ENCODE data around the gene FYN.

FYN gene

DNA sequence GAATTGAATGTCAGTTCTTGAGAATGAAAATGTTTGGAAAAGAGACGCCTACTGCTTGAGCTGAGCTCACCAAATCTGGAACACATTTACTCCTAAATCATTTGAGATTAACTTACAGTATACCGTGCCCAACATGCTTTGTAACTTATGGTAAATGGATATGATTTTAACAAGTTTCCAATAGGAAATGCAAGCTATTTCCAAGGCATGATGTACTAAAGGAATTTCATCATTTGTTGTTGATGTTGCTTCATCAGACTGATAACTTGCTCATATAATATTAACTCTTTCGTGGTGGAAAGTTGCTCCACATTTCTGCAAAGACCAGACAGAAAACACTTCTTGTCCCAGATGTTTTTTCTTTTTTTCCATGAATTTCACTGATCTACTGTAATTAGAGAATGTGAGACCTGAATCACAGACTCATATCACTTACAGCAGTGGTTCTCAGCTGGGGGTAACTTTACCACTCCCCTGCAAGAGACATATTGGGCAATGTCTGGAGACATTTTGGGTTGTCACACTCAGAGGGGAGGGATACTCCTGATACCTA is 151.0 kb downstream of the FYN start:
- H3K36me3 ChIP-seq (ENCODE audit: control insufficient read depth, low read depth, low read length), result peaks cover 4% of the 10 kb centered on the region
- no peaks in the 10 kb centered on the region for H3K4me1 ChIP-seq (ENCODE audit: control insufficient read depth, low read depth, low read length)
- no peaks in the 10 kb centered on the region for H3K27me3 ChIP-seq (ENCODE audit: control insufficient read depth, insufficient read depth, low read length)
- H3K27ac ChIP-seq (ENCODE audit: low read length), result no peak overlapping the region
- H3K9me3 ChIP-seq (ENCODE audit: control insufficient read depth, low read depth, low read length), result no peaks in the 10 kb centered on the region
- H3K9ac ChIP-seq (ENCODE audit: low read length), result no peak overlapping the region
- H3K4me3 ChIP-seq (ENCODE audit: low read length), result no peak overlapping the region

DNA sequence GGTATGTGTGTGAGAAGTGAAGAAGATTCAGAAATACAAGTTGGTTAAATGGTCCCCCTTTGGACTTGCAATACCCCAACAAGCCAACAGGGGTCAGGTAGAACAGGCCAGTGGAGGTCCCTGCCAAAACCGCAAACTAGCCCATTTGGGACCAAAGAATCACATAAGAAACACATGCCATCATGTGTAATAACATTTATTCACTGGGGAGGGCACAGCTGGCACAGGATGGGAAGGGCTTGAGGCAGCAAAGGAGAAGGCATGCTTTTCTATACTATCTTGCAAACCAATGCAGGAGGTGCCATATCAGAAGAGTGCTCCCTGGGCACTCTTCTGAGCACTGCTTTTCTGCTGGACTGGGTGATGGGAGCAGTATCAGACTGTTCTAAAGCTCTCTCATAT is 151.5 kb downstream of the FYN start:
- Histone ChIP-seq H3K36me3 (ENCODE audit: control insufficient read depth, low read depth, low read length) (peaks cover 4% of the 10 kb centered on the region), H3K4me3 (ENCODE audit: low read length) (no peak overlapping the region), H3K27me3 (ENCODE audit: control insufficient read depth, insufficient read depth, low read length) (no peaks in the 10 kb centered on the region), H3K9ac (ENCODE audit: low read length) (no peak overlapping the region), H3K27ac (ENCODE audit: low read length) (no peak overlapping the region), H3K4me1 (ENCODE audit: control insufficient read depth, low read depth, low read length) (no peaks in the 10 kb centered on the region), H3K9me3 (ENCODE audit: control insufficient read depth, low read depth, low read length) (no peaks in the 10 kb centered on the region)

DNA sequence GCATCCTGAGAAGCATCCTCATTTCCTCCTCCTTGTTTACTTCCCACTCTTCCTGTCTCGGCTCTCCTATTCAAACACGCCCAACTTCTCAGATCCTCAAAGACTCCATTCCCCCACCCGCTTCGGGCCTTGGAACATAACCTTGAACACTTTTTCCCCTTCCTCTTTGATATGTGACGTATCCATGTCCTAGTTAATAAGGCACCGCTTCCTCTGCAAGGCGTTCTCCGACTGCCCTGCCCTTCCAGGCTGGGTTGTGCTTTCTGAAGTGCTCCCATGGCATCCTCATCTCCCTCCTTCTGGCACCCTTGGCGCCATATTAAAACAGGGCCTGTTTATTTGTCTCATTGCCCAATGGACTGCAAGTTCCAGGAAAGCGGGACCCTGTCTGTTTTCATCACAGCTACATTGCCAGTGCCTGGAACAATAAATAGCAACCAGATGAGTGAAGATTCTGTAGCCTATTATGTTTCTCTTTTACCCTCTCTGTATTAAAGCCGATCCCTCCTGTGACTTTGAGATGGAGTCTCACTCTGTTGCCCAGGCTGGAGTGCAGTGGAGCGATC is 152.2 kb downstream of the FYN start:
- Histone ChIP-seq H3K4me1 (ENCODE audit: control insufficient read depth, low read depth, low read length) (no peaks in the 10 kb centered on the region), H3K36me3 (ENCODE audit: control insufficient read depth, low read depth, low read length) (peaks cover 4% of the 10 kb centered on the region), H3K4me3 (ENCODE audit: low read length) (no peak overlapping the region), H3K9ac (ENCODE audit: low read length) (no peak overlapping the region), H3K27me3 (ENCODE audit: control insufficient read depth, insufficient read depth, low read length) (no peaks in the 10 kb centered on the region), H3K27ac (ENCODE audit: low read length) (no peak overlapping the region), H3K9me3 (ENCODE audit: control insufficient read depth, low read depth, low read length) (no peaks in the 10 kb centered on the region)

DNA sequence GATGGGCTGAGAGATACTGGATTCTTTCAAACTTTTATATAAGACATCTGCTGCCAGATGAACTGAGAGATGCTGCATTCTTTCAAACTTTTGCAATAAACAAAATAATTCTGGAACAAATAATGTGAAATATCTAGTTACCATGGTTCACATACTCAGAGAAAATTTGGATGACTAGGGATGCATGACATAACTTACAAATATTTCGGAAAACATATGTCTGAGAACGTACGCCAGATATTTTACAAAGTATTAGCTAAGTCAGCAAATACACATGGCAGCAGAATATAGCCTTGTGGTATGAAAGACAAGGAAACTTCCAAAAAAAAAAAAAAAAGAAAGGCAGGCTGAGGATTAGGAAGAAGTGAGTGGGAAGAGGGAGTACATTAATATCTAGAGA is 154.3 kb downstream of the FYN start:
- H3K27me3 ChIP-seq (ENCODE audit: control insufficient read depth, insufficient read depth, low read length), result no peaks in the 10 kb centered on the region
- H3K9me3 ChIP-seq (ENCODE audit: control insufficient read depth, low read depth, low read length), result no peaks in the 10 kb centered on the region
- H3K9ac ChIP-seq (ENCODE audit: low read length), result no peak overlapping the region
- H3K4me1 ChIP-seq (ENCODE audit: control insufficient read depth, low read depth, low read length), result no peaks in the 10 kb centered on the region
- H3K36me3 ChIP-seq (ENCODE audit: control insufficient read depth, low read depth, low read length), result peaks cover 8% of the 10 kb centered on the region
- no peak overlapping the region for H3K27ac ChIP-seq (ENCODE audit: low read length)
- H3K4me3 ChIP-seq (ENCODE audit: low read length), result no peak overlapping the region

DNA sequence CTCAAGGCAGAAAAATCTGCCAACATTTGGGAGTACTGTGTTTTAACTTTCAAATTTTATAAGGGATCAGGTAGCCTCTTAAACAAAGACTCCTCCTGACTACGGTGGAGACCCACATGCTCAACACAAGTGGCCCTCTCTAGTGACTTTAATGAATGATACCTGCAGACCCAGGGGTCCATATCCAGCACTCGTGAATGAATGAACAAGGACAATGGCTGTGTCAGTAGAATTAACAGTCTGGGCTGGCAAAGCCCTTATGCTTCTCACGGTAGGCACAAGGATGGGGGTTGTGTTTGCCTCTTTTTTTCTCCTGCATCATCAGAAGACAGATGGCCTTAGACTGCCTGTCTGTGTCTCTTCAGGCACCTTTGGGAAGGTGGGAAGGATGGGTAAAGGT is 154.9 kb downstream of the FYN start:
- H3K36me3 ChIP-seq (ENCODE audit: control insufficient read depth, low read depth, low read length), result peaks cover 12% of the 10 kb centered on the region
- H3K27me3 ChIP-seq (ENCODE audit: control insufficient read depth, insufficient read depth, low read length), result no peaks in the 10 kb centered on the region
- H3K4me3 ChIP-seq (ENCODE audit: low read length), result no peak overlapping the region
- H3K9me3 ChIP-seq (ENCODE audit: control insufficient read depth, low read depth, low read length), result no peaks in the 10 kb centered on the region
- no peaks in the 10 kb centered on the region for H3K4me1 ChIP-seq (ENCODE audit: control insufficient read depth, low read depth, low read length)
- H3K27ac ChIP-seq (ENCODE audit: low read length), result no peak overlapping the region
- no peak overlapping the region for H3K9ac ChIP-seq (ENCODE audit: low read length)

DNA sequence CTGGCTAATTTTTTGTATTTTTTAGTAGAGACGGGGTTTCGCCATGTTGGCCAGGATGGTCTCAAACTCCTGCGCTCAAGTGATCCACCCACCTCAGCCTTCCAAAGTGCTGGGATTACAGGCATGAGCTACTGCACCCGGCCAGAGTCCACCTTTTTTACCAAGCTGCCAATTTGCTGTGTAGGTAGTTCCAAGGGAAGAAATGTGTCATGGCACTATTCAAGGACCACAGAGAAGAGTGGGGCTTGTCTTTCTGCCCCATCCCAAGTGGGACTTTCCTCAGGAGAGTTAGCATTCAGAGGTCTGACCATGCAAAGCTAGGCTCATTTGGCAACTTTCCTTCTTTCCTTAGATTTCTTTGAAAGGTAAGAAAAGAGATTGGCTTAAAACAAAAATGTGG is 155.6 kb downstream of the FYN start:
- no peak overlapping the region for H3K9ac ChIP-seq (ENCODE audit: low read length)
- H3K36me3 ChIP-seq (ENCODE audit: control insufficient read depth, low read depth, low read length), result peaks cover 18% of the 10 kb centered on the region
- no peak overlapping the region for H3K27ac ChIP-seq (ENCODE audit: low read length)
- H3K4me3 ChIP-seq (ENCODE audit: low read length), result no peak overlapping the region
- no peaks in the 10 kb centered on the region for H3K27me3 ChIP-seq (ENCODE audit: control insufficient read depth, insufficient read depth, low read length)
- H3K9me3 ChIP-seq (ENCODE audit: control insufficient read depth, low read depth, low read length), result no peaks in the 10 kb centered on the region
- no peaks in the 10 kb centered on the region for H3K4me1 ChIP-seq (ENCODE audit: control insufficient read depth, low read depth, low read length)

DNA sequence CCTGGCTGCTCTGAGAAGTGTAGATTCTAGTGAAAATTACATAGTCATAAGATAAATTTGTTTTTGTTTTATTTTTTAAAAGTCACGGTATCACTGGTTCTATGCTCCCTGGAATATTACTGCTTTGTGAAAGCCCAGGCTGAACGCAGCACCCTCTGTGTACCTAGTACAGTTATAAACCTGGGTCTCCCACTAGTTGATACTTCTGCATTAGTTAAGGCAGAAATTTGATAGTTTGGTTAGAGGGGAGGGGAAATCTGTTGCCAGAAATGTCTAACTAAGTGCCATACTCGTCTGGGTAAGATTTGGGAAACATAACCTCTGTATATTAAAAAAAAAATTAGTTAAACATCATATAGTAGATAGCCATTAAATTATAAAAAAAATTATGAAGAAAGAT is 156.9 kb downstream of the FYN start:
- no peak overlapping the region for H3K4me3 ChIP-seq (ENCODE audit: low read length)
- peaks cover 8% of the 10 kb centered on the region for H3K4me1 ChIP-seq (ENCODE audit: control insufficient read depth, low read depth, low read length)
- H3K36me3 ChIP-seq (ENCODE audit: control insufficient read depth, low read depth, low read length), result peaks cover 18% of the 10 kb centered on the region
- H3K27ac ChIP-seq (ENCODE audit: low read length), result no peak overlapping the region
- no peaks in the 10 kb centered on the region for H3K9me3 ChIP-seq (ENCODE audit: control insufficient read depth, low read depth, low read length)
- no peaks in the 10 kb centered on the region for H3K27me3 ChIP-seq (ENCODE audit: control insufficient read depth, insufficient read depth, low read length)
- H3K9ac ChIP-seq (ENCODE audit: low read length), result no peak overlapping the region

DNA sequence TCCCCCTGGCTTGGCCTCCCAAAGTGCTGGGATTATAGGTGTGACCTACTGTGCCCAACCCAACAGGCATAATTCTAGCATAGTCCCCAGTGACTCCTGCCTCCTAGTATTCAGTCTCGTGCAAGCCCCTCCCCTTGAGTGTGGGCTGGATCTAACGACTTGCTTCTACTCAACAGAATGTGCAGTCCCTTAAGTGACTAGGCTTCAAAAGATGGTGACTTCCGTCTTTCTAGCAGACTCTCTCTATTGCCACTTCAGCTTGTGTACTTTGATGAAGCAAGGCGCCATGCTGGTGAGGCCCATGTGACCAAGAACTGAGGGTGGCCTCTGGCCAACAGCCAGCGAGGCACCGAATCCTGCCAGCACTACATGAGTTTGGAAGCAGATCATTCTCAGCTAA is 157.9 kb downstream of the FYN start:
- Histone ChIP-seq H3K9me3 (ENCODE audit: control insufficient read depth, low read depth, low read length) (no peaks in the 10 kb centered on the region), H3K27ac (ENCODE audit: low read length) (no peak overlapping the region), H3K27me3 (ENCODE audit: control insufficient read depth, insufficient read depth, low read length) (no peaks in the 10 kb centered on the region), H3K9ac (ENCODE audit: low read length) (no peak overlapping the region), H3K4me3 (ENCODE audit: low read length) (no peak overlapping the region), H3K4me1 (ENCODE audit: control insufficient read depth, low read depth, low read length) (peaks cover 10% of the 10 kb centered on the region), H3K36me3 (ENCODE audit: control insufficient read depth, low read depth, low read length) (peaks cover 18% of the 10 kb centered on the region)

DNA sequence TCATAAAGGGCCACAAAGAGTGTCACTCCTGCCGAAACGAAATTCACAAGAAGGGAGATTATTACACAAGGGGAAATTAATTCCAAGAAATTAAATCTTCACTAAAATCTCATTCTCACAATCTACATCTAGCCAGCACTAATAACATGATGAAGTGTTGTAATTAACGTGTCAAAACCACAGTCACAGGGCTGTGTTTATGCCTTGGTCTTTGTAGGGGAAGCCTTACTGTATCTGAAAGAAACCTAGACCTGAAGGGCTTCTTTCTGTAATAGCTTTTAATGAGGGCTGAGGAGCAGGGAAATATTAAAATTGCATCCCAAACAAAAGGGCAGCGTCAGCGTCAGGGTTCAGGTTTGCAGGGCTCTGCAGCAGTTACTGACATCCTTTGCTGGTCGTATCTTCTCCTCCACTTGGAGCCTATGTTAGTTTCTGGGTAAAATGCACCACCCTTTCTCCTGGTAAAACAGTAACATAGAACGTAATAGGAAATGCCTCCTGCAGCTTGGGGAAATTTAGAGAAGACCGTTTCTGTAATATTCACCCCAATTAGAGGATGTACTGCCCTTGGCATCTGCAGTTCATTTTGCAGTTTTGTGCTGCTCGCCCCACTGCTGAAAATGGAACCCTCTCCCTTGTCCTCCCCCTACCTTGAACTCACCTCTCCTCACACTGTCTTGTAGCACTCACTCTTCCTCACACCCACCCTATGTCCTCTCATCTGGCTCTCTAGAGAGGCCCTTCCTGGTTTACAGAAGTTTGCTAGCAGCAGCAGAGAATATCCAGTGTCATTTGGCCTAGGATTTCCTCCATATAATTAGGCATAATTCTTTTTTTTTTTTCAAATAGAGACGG is 158.6 kb downstream of the FYN start:
- Histone ChIP-seq H3K36me3 (ENCODE audit: control insufficient read depth, low read depth, low read length) (peaks cover 18% of the 10 kb centered on the region), H3K9me3 (ENCODE audit: control insufficient read depth, low read depth, low read length) (no peaks in the 10 kb centered on the region), H3K9ac (ENCODE audit: low read length) (no peak overlapping the region), H3K4me1 (ENCODE audit: control insufficient read depth, low read depth, low read length) (peaks cover 13% of the 10 kb centered on the region), H3K27ac (ENCODE audit: low read length) (no peak overlapping the region), H3K4me3 (ENCODE audit: low read length) (no peak overlapping the region), H3K27me3 (ENCODE audit: control insufficient read depth, insufficient read depth, low read length) (no peaks in the 10 kb centered on the region)

DNA sequence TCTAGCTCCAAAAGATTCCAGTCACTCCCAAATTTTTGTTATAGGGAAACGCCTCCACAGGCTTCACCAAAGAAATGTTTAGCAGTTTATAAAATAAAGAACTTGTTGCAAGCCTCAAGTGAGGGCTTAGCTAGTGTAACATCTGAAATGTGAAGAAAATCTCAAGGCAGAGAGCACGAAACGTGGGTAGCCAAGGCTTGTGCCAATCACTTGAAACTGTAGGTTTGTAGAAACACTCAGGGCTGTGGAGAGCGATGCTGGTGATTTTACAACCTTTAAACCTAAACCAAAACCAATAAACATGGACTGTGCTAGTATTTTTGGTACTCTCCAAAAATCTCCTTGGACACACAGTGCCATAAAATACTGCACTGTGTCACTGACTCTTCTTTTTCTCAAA is 159.4 kb downstream of the FYN start:
- H3K9me3 ChIP-seq (ENCODE audit: control insufficient read depth, low read depth, low read length), result no peaks in the 10 kb centered on the region
- H3K27me3 ChIP-seq (ENCODE audit: control insufficient read depth, insufficient read depth, low read length), result no peaks in the 10 kb centered on the region
- no peak overlapping the region for H3K27ac ChIP-seq (ENCODE audit: low read length)
- H3K4me3 ChIP-seq (ENCODE audit: low read length), result no peak overlapping the region
- no peak overlapping the region for H3K9ac ChIP-seq (ENCODE audit: low read length)
- H3K4me1 ChIP-seq (ENCODE audit: control insufficient read depth, low read depth, low read length), result peaks cover 13% of the 10 kb centered on the region
- H3K36me3 ChIP-seq (ENCODE audit: control insufficient read depth, low read depth, low read length), result peaks cover 18% of the 10 kb centered on the region

DNA sequence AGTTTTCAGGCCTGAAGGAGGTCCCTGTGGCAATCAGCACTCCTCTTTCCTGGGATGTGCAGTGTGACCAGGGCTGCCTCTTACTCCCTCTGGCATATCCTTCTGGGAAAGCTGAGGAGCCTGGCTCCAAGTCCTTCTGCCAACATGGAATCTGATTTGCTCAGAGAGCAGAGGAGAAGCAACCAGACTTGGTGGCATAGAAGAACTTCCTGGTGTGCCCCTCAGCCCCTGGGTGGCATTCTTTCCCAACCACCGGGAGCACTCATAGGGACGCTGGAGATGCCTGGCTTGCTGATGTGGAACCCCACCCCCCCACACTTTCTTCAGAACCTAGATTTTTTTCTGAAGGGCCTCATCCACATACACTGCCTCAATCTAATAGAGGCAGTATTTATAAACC is 160.0 kb downstream of the FYN start:
- Histone ChIP-seq H3K9ac (ENCODE audit: low read length) (no peak overlapping the region), H3K36me3 (ENCODE audit: control insufficient read depth, low read depth, low read length) (peaks cover 14% of the 10 kb centered on the region), H3K9me3 (ENCODE audit: control insufficient read depth, low read depth, low read length) (no peaks in the 10 kb centered on the region), H3K27me3 (ENCODE audit: control insufficient read depth, insufficient read depth, low read length) (no peaks in the 10 kb centered on the region), H3K4me1 (ENCODE audit: control insufficient read depth, low read depth, low read length) (peaks cover 13% of the 10 kb centered on the region), H3K27ac (ENCODE audit: low read length) (no peak overlapping the region), H3K4me3 (ENCODE audit: low read length) (no peak overlapping the region)

Data from iPS-18a (cell line).